ENCODE results near the gene FBXW5. TPM values are rescaled to one million over a fixed set of nuclear protein-coding genes. Genes with fewer than 3 reads are reported as not detected.

FBXW5 gene
- total RNA-seq, 2 donors from 2014 or later: 102 to 155 TPM

GRCh38 chr9:136973618-136974617 is 29.4 kb upstream of the FBXW5 start:
- Mint-ChIP-seq H3K27ac (no peak overlapping the region), H3K4me1 (ENCODE audit: low read depth in 2 of 2) (peaks cover 6 to 13% of the 10 kb centered on the region in 2 donors), H3K36me3 (no peaks in the 10 kb centered on the region), H3K9me3 (no peaks in the 10 kb centered on the region), H3K4me3 (no peak overlapping the region), H3K27me3 (no peaks in the 10 kb centered on the region)
- ATAC-seq (no peak), DNase-seq (ENCODE audit: low spot score) (no peak)

- ATAC-seq (no peak), DNase-seq (ENCODE audit: low spot score) (no peak)
- Mint-ChIP-seq H3K4me3 (no peak overlapping the region), H3K4me1 (ENCODE audit: low read depth in 2 of 2) (peaks cover 6 to 13% of the 10 kb centered on the region in 2 donors), H3K27me3 (no peaks in the 10 kb centered on the region), H3K27ac (no peak overlapping the region), H3K9me3 (no peaks in the 10 kb centered on the region), H3K36me3 (no peaks in the 10 kb centered on the region)
Measured at GRCh38 chr9:136972743-136973142, 28.2 kb upstream of the FBXW5 start.

- H3K27ac Mint-ChIP-seq: no peak overlapping the region
- no peaks in the 10 kb centered on the region for H3K9me3 Mint-ChIP-seq
- no peaks in the 10 kb centered on the region for H3K36me3 Mint-ChIP-seq
- H3K4me1 Mint-ChIP-seq (ENCODE audit: low read depth in 2 of 2): peaks cover 6 to 13% of the 10 kb centered on the region in 2 donors
- no peak for DNase-seq (ENCODE audit: low spot score)
- H3K4me3 Mint-ChIP-seq: no peak overlapping the region
- ATAC-seq: no peak
- no peaks in the 10 kb centered on the region for H3K27me3 Mint-ChIP-seq
Measured at GRCh38 chr9:136972335-136972734, 27.8 kb upstream of the FBXW5 start.

- H3K36me3 Mint-ChIP-seq: no peaks in the 10 kb centered on the region
Measured at GRCh38 chr9:136971746-136972145, 27.2 kb upstream of the FBXW5 start.

GRCh38 chr9:136970361-136970760 is 25.8 kb upstream of the FBXW5 start:
- Mint-ChIP-seq H3K9me3 (no peaks in the 10 kb centered on the region), H3K27me3 (no peaks in the 10 kb centered on the region), H3K4me3 (no peak overlapping the region), H3K4me1 (ENCODE audit: low read depth in 2 of 2) (peaks cover 11 to 14% of the 10 kb centered on the region in 2 donors), H3K36me3 (no peaks in the 10 kb centered on the region), H3K27ac (no peak overlapping the region)
- ATAC-seq: no peak
- no peak for DNase-seq (ENCODE audit: low spot score)

More at GRCh38 chr9:136971746-136972145, 27.2 kb upstream of the FBXW5 start:
- ATAC-seq: no peak
- Mint-ChIP-seq H3K4me3 (no peak overlapping the region), H3K4me1 (ENCODE audit: low read depth in 2 of 2) (peaks cover 6 to 13% of the 10 kb centered on the region in 2 donors), H3K9me3 (no peaks in the 10 kb centered on the region), H3K27me3 (no peaks in the 10 kb centered on the region), H3K27ac (no peak overlapping the region)
- no peak for DNase-seq (ENCODE audit: low spot score)

GRCh38 chr9:136969774-136970173 is 25.2 kb upstream of the FBXW5 start:
- DNase-seq (ENCODE audit: low spot score) (no peak), ATAC-seq (no peak)
- H3K27ac Mint-ChIP-seq: no peak overlapping the region
- H3K4me3 Mint-ChIP-seq: no peak overlapping the region
- H3K27me3 Mint-ChIP-seq: no peaks in the 10 kb centered on the region
- no peaks in the 10 kb centered on the region for H3K36me3 Mint-ChIP-seq
- H3K4me1 Mint-ChIP-seq (ENCODE audit: low read depth in 2 of 2): peaks cover 7 to 11% of the 10 kb centered on the region in 2 donors
- H3K9me3 Mint-ChIP-seq: no peaks in the 10 kb centered on the region

GRCh38 chr9:136969150-136969549 is 24.6 kb upstream of the FBXW5 start:
- no peak for ATAC-seq
- no peaks in the 10 kb centered on the region for H3K36me3 Mint-ChIP-seq
- DNase-seq (ENCODE audit: low spot score): no peak
- H3K4me3 Mint-ChIP-seq: no peak overlapping the region
- H3K27me3 Mint-ChIP-seq: no peaks in the 10 kb centered on the region
- H3K4me1 Mint-ChIP-seq (ENCODE audit: low read depth in 2 of 2): peaks cover 7 to 11% of the 10 kb centered on the region in 2 donors
- H3K27ac Mint-ChIP-seq: no peak overlapping the region
- H3K9me3 Mint-ChIP-seq: no peaks in the 10 kb centered on the region

GRCh38 chr9:136968333-136969127 is 24.0 kb upstream of the FBXW5 start:
- Mint-ChIP-seq H3K4me1 (ENCODE audit: low read depth in 2 of 2) (peaks cover 7 to 11% of the 10 kb centered on the region in 2 donors), H3K27ac (no peak overlapping the region), H3K36me3 (no peaks in the 10 kb centered on the region), H3K4me3 (no peak overlapping the region), H3K27me3 (no peaks in the 10 kb centered on the region), H3K9me3 (no peaks in the 10 kb centered on the region)
- no peak for ATAC-seq
- DNase-seq (ENCODE audit: low spot score): no peak

GRCh38 chr9:136965771-136966484 is 21.4 kb upstream of the FBXW5 start:
- DNase-seq (ENCODE audit: low spot score) (no peak), ATAC-seq (peak; percentile 39 to 52)
- Mint-ChIP-seq H3K9me3 (no peaks in the 10 kb centered on the region), H3K27ac (peak overlapping the region; percentile 43 to 91), H3K36me3 (no peaks in the 10 kb centered on the region), H3K4me3 (peak overlapping the region; percentile 73), H3K27me3 (no peaks in the 10 kb centered on the region), H3K4me1 (ENCODE audit: low read depth in 2 of 2) (peaks cover 19% of the 10 kb centered on the region in 2 donors)

- no peak for ATAC-seq
- no peaks in the 10 kb centered on the region for H3K27me3 Mint-ChIP-seq
- H3K36me3 Mint-ChIP-seq: no peaks in the 10 kb centered on the region
- H3K27ac Mint-ChIP-seq: no peak overlapping the region
- DNase-seq (ENCODE audit: low spot score): no peak
- peaks cover 22 to 27% of the 10 kb centered on the region in 2 donors for H3K4me1 Mint-ChIP-seq (ENCODE audit: low read depth in 2 of 2)
- no peaks in the 10 kb centered on the region for H3K9me3 Mint-ChIP-seq
- no peak overlapping the region for H3K4me3 Mint-ChIP-seq
Measured at GRCh38 chr9:136964833-136965422, 20.4 kb upstream of the FBXW5 start.

GRCh38 chr9:136964171-136964689 is 19.7 kb upstream of the FBXW5 start:
- ATAC-seq (no peak), DNase-seq (ENCODE audit: low spot score) (no peak)
- Mint-ChIP-seq H3K27me3 (no peaks in the 10 kb centered on the region), H3K9me3 (no peaks in the 10 kb centered on the region), H3K36me3 (no peaks in the 10 kb centered on the region), H3K4me1 (ENCODE audit: low read depth in 2 of 2) (peaks cover 23 to 27% of the 10 kb centered on the region in 2 donors), H3K27ac (no peak overlapping the region), H3K4me3 (no peak overlapping the region)

- no peak overlapping the region for H3K4me3 Mint-ChIP-seq
- H3K27ac Mint-ChIP-seq: no peak overlapping the region
- ATAC-seq: no peak
- H3K4me1 Mint-ChIP-seq (ENCODE audit: low read depth in 2 of 2): peaks cover 23 to 29% of the 10 kb centered on the region in 2 donors
- no peaks in the 10 kb centered on the region for H3K36me3 Mint-ChIP-seq
- H3K27me3 Mint-ChIP-seq: no peaks in the 10 kb centered on the region
- no peak for DNase-seq (ENCODE audit: low spot score)
- no peaks in the 10 kb centered on the region for H3K9me3 Mint-ChIP-seq
Measured at GRCh38 chr9:136963751-136964150, 19.2 kb upstream of the FBXW5 start.

- no peaks in the 10 kb centered on the region for H3K27me3 Mint-ChIP-seq
- H3K9me3 Mint-ChIP-seq: no peaks in the 10 kb centered on the region
- H3K36me3 Mint-ChIP-seq: no peaks in the 10 kb centered on the region
- no peak overlapping the region for H3K4me3 Mint-ChIP-seq
- H3K27ac Mint-ChIP-seq: no peak overlapping the region
- H3K4me1 Mint-ChIP-seq (ENCODE audit: low read depth in 2 of 2): peaks cover 23 to 30% of the 10 kb centered on the region in 2 donors
- no peak for DNase-seq (ENCODE audit: low spot score)
- no peak for ATAC-seq
Measured at GRCh38 chr9:136963341-136963740, 18.8 kb upstream of the FBXW5 start.
